ENCODE measurements around the gene PCDH10.
A peak's percentile ranks its signal among the peaks of the same experiment; 100 is the strongest.

The PCDH10 gene, protein sequence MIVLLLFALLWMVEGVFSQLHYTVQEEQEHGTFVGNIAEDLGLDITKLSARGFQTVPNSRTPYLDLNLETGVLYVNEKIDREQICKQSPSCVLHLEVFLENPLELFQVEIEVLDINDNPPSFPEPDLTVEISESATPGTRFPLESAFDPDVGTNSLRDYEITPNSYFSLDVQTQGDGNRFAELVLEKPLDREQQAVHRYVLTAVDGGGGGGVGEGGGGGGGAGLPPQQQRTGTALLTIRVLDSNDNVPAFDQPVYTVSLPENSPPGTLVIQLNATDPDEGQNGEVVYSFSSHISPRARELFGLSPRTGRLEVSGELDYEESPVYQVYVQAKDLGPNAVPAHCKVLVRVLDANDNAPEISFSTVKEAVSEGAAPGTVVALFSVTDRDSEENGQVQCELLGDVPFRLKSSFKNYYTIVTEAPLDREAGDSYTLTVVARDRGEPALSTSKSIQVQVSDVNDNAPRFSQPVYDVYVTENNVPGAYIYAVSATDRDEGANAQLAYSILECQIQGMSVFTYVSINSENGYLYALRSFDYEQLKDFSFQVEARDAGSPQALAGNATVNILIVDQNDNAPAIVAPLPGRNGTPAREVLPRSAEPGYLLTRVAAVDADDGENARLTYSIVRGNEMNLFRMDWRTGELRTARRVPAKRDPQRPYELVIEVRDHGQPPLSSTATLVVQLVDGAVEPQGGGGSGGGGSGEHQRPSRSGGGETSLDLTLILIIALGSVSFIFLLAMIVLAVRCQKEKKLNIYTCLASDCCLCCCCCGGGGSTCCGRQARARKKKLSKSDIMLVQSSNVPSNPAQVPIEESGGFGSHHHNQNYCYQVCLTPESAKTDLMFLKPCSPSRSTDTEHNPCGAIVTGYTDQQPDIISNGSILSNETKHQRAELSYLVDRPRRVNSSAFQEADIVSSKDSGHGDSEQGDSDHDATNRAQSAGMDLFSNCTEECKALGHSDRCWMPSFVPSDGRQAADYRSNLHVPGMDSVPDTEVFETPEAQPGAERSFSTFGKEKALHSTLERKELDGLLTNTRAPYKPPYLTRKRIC
- total RNA-seq: 0 to 14.0 (median 0.10) reads per million in 9 experiments

DNA sequence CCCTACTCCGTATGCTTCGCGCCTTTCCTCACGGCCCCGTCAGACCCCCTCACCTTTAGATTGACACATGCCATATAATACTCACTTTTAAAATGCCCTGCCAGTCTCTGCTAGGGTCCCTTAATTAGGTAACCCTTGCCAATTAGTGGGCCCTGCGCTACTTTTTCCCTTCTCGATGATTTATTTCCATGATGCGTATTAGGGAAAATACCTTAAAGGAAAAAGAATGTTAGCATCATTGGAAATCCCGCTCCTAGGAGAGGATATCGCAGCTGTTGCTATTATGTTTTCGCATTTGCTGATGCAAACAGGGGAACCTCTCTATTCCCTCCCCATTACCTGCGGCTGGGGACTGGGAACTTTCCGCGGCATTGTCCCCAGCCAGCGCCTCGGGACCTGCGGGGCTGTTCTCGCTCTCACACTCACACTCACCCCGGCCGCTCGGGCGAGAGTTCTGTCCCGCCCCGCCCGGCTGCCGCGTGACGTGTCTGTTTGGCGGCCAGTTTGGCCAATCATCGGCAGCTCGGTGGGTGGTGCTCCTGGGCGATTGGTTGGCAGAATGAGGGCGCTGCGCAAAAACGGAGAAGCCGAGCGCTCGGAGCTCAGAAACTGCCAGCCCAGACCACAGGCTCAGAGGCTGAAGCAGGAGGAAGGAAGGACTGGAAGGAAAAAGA is at the start of gene PCDH10:
PCDH10 (plus strand) TSS at position 605 of the 674 bp plus-strand sequence. CDS start 847 bp downstream, outside the sequence.
- DNase-seq (no peak), ATAC-seq (replicated peaks) (no peak)

DNA sequence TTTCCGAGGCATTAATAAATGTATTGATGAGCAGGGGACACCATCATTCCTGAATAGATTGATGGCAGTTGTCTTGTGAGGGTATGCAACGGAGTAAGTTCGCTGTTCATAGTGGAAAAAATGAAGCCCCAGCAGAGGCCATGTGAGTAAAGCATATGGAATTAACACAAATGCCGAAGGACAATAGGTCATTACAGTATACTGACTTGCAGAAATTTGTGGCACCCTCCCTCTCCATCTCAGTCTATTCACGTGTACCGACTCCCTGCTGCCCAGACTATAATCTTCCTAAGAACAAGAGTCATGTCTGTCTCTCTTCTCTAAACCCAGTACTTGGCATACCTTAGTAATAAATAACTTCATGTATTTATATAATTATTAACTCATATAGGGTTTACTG is 47.1 kb upstream of the PCDH10 start:
- Mint-ChIP-seq H3K4me3 (no peak overlapping the region), H3K4me1 (ENCODE audit: low read depth in 2 of 2) (no peaks in the 10 kb centered on the region), H3K9me3 (peaks cover 6 to 14% of the 10 kb centered on the region in 2 donors), H3K27me3 (no peaks in the 10 kb centered on the region), H3K36me3 (ENCODE audit: insufficient read depth) (no peaks in the 10 kb centered on the region), H3K27ac (no peak overlapping the region)
- no peak for DNase-seq
- no peak for ATAC-seq (replicated peaks)

More for the DNA sequence above, at the start of gene PCDH10:
- Mint-ChIP-seq H3K4me3 (peak within 1 kb of the TSS in 1 of 2 donors; percentile 3), H3K27ac (no peak within 1 kb of the TSS), H3K27me3 (peaks cover 34 to 67% of the 10 kb centered on the region in 2 donors), H3K4me1 (ENCODE audit: low read depth in 2 of 2) (peaks cover 3 to 4% of the 10 kb centered on the region in 2 donors), H3K9me3 (peaks cover 5 to 10% of the 10 kb centered on the region in 2 donors), H3K36me3 (ENCODE audit: insufficient read depth) (no peaks in the 10 kb centered on the region)

DNA sequence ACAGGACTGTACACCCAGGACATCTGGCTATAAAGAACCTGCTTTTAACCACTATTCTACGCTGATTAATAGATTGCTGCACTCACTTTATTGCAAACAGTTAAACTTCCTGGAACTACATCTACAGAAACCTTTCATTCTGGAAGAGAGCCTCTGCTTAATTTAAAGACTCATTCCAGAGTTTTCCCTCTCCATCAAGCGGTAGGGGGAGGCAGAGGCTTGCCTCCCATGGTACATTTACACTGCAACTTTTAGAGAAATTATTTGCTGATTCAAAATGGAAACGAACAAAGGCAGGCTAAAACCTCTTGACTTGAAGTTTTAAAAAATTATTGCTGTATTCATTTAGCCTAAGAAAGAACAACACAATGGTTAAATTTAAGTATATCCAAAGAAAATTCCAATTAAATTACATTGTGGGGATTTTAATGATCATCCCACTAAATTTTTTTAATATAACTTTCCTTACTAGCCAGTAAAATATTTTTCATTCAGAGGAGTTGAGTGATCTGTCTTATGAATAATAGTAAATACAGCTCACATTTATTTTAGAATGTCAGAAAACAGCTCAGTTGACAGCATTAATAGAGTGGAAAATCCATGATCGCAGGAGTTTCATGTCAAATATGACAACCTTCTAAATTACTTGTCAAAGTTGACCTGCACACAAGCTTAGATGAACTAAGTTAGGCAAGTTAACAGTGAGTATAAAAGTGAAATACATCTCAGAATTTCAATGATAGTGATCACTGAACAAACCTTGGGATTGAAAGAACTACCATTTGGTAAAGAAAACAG is 46.3 kb upstream of the PCDH10 start:
- DNase-seq: no peak
- no peaks in the 10 kb centered on the region for H3K4me1 Mint-ChIP-seq (ENCODE audit: low read depth in 2 of 2)
- no peak overlapping the region for H3K27ac Mint-ChIP-seq
- ATAC-seq (replicated peaks): no peak
- H3K9me3 Mint-ChIP-seq: peaks cover 6 to 14% of the 10 kb centered on the region in 2 donors
- no peaks in the 10 kb centered on the region for H3K36me3 Mint-ChIP-seq (ENCODE audit: insufficient read depth)
- H3K4me3 Mint-ChIP-seq: no peak overlapping the region
- H3K27me3 Mint-ChIP-seq: no peaks in the 10 kb centered on the region

DNA sequence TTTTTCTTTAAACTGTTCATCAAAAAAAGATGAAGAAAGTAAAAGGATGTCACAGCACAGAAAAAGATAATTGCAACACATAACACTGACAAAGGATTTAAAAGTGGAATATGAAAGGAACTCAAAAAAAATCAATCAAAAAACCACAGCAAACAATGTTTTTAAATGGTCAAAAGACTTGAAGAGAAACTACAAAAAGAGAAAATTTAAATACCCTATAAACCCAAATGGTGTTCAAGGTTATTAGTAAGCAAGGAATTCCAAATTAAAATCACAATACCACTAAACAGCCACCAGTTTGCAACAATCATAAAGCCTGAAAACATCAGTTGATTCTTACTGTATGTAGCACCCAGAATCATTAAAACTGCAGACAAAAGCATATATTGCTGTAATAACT is 36.5 kb upstream of the PCDH10 start:
- H3K4me3 Mint-ChIP-seq: no peak overlapping the region
- H3K27me3 Mint-ChIP-seq: no peaks in the 10 kb centered on the region
- ATAC-seq (replicated peaks) (no peak), DNase-seq (no peak)
- H3K9me3 Mint-ChIP-seq: peaks cover 0 to 2% of the 10 kb centered on the region in 2 donors
- peak overlapping the region in 1 of 2 donors; percentile 28 for H3K27ac Mint-ChIP-seq
- H3K4me1 Mint-ChIP-seq (ENCODE audit: low read depth in 2 of 2): no peaks in the 10 kb centered on the region
- no peaks in the 10 kb centered on the region for H3K36me3 Mint-ChIP-seq (ENCODE audit: insufficient read depth)

DNA sequence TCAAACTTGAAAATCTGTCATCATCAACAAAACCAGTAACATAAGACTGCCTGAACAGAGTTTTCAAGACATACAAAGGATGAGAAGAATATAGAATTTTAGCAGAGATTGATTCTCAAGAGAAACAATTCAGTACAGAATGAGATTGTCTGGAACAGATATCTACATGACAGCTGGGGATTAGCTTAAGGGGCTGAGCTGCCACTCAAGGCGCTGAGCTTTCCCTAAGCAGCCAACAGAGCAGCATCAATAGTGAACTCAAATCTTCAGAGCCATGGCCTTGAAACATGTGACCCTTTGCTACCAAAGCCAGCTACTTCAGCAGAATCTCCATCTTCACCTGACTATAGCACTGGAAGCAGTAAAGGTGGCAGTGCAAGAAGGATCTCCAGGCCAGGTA is 24.3 kb upstream of the PCDH10 start:
- ATAC-seq (replicated peaks) (no peak), DNase-seq (no peak)
- H3K27me3 Mint-ChIP-seq: no peaks in the 10 kb centered on the region
- H3K27ac Mint-ChIP-seq: no peak overlapping the region
- H3K4me3 Mint-ChIP-seq: no peak overlapping the region
- no peaks in the 10 kb centered on the region for H3K36me3 Mint-ChIP-seq (ENCODE audit: insufficient read depth)
- peaks cover 2 to 12% of the 10 kb centered on the region in 2 donors for H3K9me3 Mint-ChIP-seq
- no peaks in the 10 kb centered on the region for H3K4me1 Mint-ChIP-seq (ENCODE audit: low read depth in 2 of 2)

DNA sequence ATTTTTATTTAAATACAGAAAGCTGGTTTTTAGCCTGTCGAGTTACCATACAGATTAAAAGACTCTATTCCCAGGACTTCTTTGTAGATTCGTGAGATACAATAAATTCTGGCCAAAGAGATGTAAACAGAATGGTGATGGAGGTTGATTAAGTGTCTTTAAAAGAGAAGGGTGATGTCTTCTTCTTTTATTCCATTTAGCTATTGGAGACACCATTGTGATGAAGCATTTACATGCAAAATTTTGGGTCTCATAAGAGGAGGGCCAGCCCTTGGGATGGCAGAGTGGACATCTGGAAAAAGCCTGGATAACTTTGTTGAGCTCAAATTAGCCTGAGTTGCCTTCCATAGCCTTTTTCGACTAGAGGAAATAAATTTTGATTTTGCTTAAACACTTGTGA is 21.6 kb upstream of the PCDH10 start:
- H3K27me3 Mint-ChIP-seq: no peaks in the 10 kb centered on the region
- no peak for ATAC-seq (replicated peaks)
- H3K36me3 Mint-ChIP-seq (ENCODE audit: insufficient read depth): no peaks in the 10 kb centered on the region
- H3K4me3 Mint-ChIP-seq: no peak overlapping the region
- no peak for DNase-seq
- no peak overlapping the region for H3K27ac Mint-ChIP-seq
- H3K4me1 Mint-ChIP-seq (ENCODE audit: low read depth in 2 of 2): no peaks in the 10 kb centered on the region
- peaks cover 2 to 12% of the 10 kb centered on the region in 2 donors for H3K9me3 Mint-ChIP-seq

DNA sequence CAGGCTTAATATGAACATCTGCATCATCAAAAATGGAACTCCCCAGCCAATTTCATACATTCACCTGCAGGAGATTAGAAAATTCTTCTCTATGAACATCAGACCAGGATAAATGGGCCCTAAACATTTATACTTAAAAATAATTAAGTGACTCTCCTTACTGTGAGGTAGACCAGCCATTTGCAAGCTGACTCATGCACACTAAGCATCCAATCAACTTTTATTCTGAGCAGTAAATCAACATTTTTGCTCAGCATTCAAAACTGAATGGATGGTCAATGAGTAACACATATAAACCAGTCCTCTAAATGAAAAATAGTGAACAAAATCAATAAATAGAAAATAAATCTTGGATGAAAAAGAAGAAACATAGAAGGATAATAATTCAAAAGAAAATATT is 19.9 kb upstream of the PCDH10 start:
- Mint-ChIP-seq H3K36me3 (ENCODE audit: insufficient read depth) (no peaks in the 10 kb centered on the region), H3K27me3 (no peaks in the 10 kb centered on the region), H3K27ac (no peak overlapping the region), H3K4me1 (ENCODE audit: low read depth in 2 of 2) (no peaks in the 10 kb centered on the region), H3K4me3 (no peak overlapping the region), H3K9me3 (peaks cover 2 to 9% of the 10 kb centered on the region in 2 donors)
- ATAC-seq (replicated peaks) (no peak), DNase-seq (no peak)

DNA sequence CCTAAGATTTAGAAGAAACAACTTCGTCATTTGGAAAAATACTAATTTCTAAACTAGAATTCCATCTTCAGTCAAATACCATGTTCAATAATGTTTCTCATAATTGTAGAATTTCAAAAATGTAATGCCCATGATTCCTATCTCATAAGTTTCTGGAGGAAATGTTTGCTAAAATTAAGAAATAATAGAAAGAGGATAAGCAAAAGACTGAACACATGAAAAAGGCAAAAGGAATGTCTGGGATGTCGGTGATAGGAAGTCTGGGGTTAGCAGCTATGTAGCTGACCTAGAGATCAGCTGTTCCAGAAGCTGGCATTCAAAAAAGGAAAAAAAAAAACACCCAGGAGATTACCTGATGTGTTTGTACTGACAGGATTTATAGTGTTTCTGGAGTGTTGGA is 18.9 kb upstream of the PCDH10 start:
- DNase-seq: no peak

DNA sequence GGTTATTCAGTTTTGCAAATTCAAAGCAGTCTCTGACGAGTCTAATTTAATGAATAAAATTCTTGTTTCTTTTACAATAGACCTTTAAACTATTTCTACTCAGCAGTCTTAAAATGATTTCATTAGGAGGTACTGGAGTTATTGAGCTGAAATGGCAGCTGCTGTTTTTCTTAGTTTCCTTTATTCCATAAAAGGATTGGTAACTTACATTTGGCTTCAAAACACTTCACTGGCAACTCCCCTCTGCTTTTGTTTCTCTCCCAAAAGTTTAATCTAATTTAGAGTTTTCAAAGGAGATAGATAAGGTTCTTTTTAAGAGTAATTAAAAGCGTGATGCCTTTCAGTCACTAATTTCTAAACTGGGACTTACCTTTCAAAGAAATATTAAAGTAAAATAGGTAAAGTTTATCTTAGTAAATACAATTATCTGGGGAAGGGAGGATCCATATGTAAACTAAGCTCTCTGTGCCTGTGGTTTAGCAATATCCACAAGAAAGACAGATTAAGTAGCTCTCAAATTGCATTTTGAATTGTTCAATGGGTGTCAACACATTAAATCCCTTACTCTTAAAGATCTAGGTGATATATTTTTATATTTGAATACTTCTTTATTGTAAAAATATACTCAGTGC is 17.1 kb upstream of the PCDH10 start:
- no peak for DNase-seq
- Mint-ChIP-seq H3K36me3 (ENCODE audit: insufficient read depth) (no peaks in the 10 kb centered on the region), H3K9me3 (peaks cover 0 to 1% of the 10 kb centered on the region in 2 donors), H3K4me3 (no peak overlapping the region), H3K27ac (no peak overlapping the region), H3K27me3 (no peaks in the 10 kb centered on the region), H3K4me1 (ENCODE audit: low read depth in 2 of 2) (no peaks in the 10 kb centered on the region)
- ATAC-seq (replicated peaks): no peak

More for the DNA sequence above, 18.9 kb upstream of the PCDH10 start:
- Mint-ChIP-seq H3K9me3 (peaks cover 3 to 5% of the 10 kb centered on the region in 2 donors), H3K36me3 (ENCODE audit: insufficient read depth) (no peaks in the 10 kb centered on the region), H3K27me3 (no peaks in the 10 kb centered on the region), H3K4me1 (ENCODE audit: low read depth in 2 of 2) (no peaks in the 10 kb centered on the region), H3K4me3 (no peak overlapping the region), H3K27ac (no peak overlapping the region)
- ATAC-seq (replicated peaks): no peak

DNA sequence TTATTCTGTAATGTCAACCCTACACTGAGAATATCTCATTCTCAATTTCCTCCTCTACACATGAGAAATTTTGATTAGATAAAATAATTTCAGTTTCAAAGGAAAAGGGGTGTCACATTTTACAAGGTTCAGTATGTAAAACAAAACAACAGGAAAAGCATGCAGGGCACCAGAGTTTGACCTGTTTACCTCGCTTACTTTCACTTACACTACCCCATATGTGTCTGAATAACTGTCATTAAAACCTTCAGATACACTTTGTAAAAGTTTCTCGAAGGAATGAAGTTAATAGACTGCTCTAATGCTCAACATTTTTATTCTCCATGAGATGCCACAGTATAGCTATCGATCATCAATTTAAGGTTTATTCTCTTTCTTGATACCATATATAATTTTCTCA is 12.3 kb upstream of the PCDH10 start:
- no peaks in the 10 kb centered on the region for H3K27me3 Mint-ChIP-seq
- peaks cover 0 to 1% of the 10 kb centered on the region in 2 donors for H3K9me3 Mint-ChIP-seq
- no peaks in the 10 kb centered on the region for H3K36me3 Mint-ChIP-seq (ENCODE audit: insufficient read depth)
- no peak overlapping the region for H3K27ac Mint-ChIP-seq
- DNase-seq (no peak), ATAC-seq (replicated peaks) (no peak)
- H3K4me3 Mint-ChIP-seq: no peak overlapping the region
- H3K4me1 Mint-ChIP-seq (ENCODE audit: low read depth in 2 of 2): no peaks in the 10 kb centered on the region

DNA sequence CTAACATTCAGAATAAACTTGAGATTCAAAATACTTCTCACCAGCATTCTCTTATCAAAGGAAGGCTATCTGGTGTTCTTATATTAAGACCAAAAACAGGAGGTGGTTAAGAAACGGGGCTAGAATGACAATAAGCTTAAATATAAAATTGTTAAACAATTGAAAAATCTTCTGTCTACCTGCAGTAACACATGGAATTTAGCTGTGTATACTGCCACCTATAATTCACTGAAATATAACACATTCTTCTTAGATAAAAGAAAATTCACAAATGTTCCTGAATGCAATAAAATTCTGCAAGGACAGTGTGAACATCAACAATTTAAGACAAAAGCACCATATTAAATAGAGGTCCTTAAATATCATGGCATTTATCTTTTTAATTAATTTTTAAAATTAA is 11.5 kb upstream of the PCDH10 start:
- H3K4me3 Mint-ChIP-seq: no peak overlapping the region
- no peak overlapping the region for H3K27ac Mint-ChIP-seq
- peaks cover 0 to 1% of the 10 kb centered on the region in 2 donors for H3K9me3 Mint-ChIP-seq
- H3K27me3 Mint-ChIP-seq: no peaks in the 10 kb centered on the region
- no peaks in the 10 kb centered on the region for H3K36me3 Mint-ChIP-seq (ENCODE audit: insufficient read depth)
- ATAC-seq (replicated peaks) (no peak), DNase-seq (no peak)
- no peaks in the 10 kb centered on the region for H3K4me1 Mint-ChIP-seq (ENCODE audit: low read depth in 2 of 2)

DNA sequence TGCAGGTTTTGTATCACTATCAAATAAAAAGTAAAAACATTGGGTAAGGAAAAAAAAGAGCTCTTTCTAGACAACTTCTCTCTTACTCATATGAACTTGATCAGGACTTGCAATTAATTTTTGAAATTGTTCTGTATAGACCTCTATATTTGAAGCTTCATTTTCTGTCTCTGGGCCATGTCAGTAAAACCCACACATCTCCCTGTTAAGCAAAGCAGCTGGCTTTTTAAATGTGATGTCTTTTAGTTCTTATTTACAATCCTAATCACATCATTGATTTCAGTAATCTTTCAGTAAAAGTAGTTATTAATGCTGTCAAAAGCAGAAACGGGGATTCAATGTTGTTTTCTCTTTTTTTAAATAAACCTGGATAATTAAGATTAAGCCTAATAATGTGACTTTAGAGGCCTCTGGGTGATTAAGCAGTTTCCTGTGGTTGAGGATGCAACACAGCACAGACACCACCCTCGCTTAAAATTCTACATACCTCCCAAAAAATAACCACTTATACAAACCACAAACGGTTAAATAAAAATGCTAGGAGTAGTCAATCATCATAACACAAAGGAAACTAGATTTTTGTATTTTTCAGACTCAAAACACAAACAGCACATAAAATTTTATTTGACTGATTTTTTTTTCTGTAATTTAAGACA is 5.2 kb upstream of the PCDH10 start:
- Mint-ChIP-seq H3K27ac (no peak overlapping the region), H3K36me3 (ENCODE audit: insufficient read depth) (no peaks in the 10 kb centered on the region), H3K9me3 (no peaks in the 10 kb centered on the region), H3K4me3 (no peak overlapping the region), H3K27me3 (peaks cover 18 to 31% of the 10 kb centered on the region in 2 donors), H3K4me1 (ENCODE audit: low read depth in 2 of 2) (peaks cover 3 to 4% of the 10 kb centered on the region in 2 donors)
- ATAC-seq (replicated peaks) (no peak), DNase-seq (no peak)

Data from effector memory CD8-positive, alpha-beta T cell (primary cell).